GM12873 (cell line): ENCODE data around the gene ERC1.

Experiments
- CTCF ChIP-seq: IDR thresholded peaks from 2 replicates; pipeline ENCODE4 v1.5.1; 2012; ENCODE audit warnings: low read depth, mild to moderate bottlenecking, moderate library complexity, low read length, control low read depth; ENCODE audit not compliant: insufficient read depth; ENCODE audit errors: missing control alignments

Gene ERC1

GRCh38 chr12:1529228-1529861, 538.3 kb downstream of the ERC1 start:
- no peak for TF ChIP-seq CTCF

- TF ChIP-seq CTCF: no peak
Measured at GRCh38 chr12:1529862-1530591, 539.0 kb downstream of the ERC1 start.

GRCh38 chr12:1530592-1531152, 539.6 kb downstream of the ERC1 start:
- no peak for TF ChIP-seq CTCF

GRCh38 chr12:1531153-1531653, 540.2 kb downstream of the ERC1 start:
- TF ChIP-seq CTCF: no peak

- TF ChIP-seq CTCF: no peak
Measured at GRCh38 chr12:1531654-1532374, 540.8 kb downstream of the ERC1 start.

GRCh38 chr12:1532375-1533165, 541.5 kb downstream of the ERC1 start:
- TF ChIP-seq CTCF: peak; percentile 7
